GM18858 (cell line): ENCODE results near the gene DBF4B.
A peak's percentile ranks its signal among the peaks of the same experiment; 100 is the strongest.
"Not testable (repeated sequence)": the region's sequence is repeated elsewhere in the genome, so short reads cannot be mapped to it uniquely, and the experiment has no call there.

Experiments used
- ATAC-seq: cut with Tn5 transposase; IDR thresholded peaks from one replicate; pipeline ENCODE4 v1.9.1; 2021; ENCODE audit not compliant: unreplicated experiment

The DBF4B gene, protein sequence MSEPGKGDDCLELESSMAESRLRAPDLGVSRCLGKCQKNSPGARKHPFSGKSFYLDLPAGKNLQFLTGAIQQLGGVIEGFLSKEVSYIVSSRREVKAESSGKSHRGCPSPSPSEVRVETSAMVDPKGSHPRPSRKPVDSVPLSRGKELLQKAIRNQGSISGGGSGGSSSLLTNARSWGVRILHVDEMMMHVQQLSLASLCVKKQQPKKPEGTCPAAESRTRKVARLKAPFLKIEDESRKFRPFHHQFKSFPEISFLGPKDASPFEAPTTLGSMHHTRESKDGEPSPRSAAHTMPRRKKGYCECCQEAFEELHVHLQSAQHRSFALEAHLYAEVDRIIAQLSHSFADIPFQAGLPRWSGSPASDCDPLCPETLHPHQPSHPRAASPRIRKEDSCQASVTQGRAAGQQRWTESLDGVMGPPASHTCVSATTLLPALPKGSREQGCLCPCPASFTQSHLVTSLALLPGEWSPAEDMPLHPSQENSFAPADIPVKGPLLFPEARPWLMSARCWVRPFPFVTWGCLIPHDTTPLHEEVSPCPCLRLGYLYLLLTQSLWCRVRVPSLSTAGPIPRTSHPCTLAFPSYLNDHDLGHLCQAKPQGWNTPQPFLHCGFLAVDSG

DNA sequence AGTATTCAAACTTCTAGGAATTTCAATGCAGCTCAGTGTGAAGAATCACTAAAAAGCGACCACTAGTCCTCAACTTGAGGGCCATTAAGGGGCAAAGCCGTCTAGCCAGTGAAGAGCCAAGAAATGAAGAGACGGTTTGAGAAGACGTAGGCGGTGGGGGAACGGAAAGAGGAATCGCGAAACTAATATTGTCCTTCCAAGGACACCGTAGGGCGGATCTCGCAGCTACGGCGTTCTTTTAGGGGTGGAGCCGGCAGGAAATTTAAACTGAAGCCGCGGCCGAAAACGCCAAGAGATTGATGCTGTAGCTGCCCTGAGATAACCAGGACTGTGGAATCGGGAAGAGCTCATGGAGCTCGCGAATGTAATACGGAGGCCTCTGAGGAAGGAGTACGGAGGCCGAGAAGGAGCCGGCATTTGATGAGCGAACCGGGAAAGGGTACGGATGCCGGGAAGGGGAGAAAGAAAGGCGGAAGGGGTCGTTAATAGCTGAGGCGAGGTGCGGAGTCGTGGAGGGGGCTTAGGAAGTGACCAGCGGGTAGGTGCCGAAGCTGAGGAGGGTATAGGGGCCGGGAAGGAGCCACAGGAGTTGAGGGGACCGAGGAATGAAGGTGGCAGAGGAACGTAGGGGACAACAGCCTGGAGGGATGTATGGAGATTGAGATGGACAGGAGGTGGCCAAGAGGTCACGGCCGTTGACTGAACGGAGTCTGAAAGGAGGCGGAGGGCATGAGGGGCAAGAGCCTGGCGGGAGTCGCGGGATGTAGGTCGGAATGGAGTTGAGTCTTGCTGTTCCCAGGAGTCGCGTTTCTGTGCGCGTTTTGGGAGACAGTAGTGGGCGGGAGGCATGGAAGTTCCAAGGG, at the start of gene DBF4B:
Gene DBF4B, plus strand, starts transcription at position 265 of the 863 bp plus-strand sequence. Its CDS starts 156 bp downstream, at position 421.
- no peak for ATAC-seq

DNA sequence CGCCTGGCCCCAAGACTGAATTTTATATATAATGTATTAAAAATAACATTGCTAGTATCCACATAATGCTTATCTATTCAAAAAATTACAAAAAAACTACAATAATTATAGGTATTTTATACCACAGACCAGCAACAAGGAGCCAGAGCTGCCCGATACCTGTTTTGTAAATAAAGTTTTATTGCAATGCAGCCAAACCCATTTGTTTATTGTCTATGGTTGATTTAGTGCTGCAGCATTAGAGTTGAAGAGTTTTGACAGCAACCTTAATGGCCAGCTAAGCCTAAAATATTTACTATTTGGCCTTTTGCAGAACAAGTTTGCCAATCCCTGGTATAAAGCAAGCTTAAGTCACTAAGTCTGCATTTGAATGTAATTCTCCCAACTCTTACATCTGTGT, 46.6 kb upstream of the DBF4B start:
- ATAC-seq = no peak

DNA sequence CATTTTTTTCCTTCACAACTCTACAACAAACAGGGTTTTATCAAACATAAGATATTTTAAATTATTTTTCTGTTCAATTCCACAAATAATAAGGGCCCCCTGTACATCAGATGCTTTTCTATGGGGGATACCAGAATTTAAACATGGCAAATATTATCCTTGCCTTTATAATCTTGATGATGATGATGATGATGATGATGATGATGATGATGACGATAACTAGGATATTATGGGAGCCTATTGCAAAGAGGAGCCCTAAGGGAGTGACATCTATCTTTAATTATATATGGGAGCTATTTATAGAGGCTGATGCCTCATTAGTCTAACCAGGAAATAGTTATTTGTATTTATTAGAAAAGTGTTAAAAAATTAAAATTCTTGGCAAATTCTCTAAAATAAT, 45.4 kb upstream of the DBF4B start:
- no peak for ATAC-seq

DNA sequence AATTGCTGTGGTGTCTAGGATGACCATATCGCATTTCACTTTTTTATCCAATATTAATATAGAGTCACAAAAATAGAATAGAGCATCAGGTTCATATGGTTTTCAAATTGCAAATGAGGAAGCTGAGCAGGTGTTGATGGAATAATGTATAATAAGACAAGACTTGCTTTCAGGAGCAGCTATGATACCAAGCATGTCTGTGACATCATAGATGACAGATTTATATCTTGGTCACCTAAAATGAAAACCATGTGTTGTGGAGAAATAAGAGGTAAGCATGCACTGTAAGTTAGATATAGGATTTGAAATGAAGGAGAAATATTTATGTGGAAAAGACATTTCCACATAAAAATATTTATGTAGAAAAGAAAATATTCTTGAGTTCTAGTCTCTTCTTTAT, 43.6 kb upstream of the DBF4B start:
- ATAC-seq = no peak

DNA sequence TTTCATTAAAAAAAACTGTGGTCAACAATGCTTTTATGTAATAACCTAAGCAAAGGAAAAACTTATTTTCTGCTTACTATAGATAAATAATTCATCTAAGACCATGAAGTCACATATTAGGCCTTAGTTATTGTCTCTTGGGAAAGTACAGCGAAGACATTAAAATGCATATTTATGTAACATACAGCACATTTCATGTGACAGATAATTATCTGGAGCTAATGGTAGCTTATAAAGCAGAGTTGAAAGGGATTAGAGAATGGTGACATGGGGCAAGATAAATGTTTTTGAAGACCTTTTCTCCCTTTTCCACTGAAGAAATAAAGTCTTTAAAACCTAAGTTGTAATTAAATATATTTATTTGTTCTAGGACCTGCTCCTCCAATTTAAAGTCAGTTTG, 42.5 kb upstream of the DBF4B start:
- no peak for ATAC-seq

DNA sequence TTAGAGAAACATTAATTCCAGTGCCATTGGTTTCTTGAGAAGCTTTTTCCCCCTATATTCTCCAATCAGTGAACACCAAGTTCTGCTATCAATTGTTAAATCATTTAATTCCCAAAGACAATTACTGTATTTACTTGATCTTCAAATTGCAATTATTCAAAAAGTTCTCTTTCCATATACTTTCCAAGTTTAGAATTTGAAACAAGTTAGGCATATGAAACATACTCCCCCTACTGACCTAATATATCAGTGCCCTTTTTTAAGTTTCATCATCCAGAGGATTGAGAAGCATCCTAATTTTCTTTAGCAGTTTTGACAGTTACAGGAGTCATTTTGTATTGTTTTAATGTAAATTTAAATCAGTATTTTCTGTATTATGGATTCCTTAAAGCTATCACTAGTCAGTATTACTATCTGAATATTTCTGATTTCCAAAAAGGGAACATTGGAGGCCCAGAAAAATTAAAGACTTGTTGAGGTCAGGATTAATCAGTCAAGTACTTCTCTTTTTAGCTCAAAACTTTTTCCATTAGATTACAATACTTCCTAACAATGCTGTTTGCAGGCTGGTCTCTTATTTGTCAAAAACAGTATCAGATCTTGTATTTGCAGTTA, 35.9 kb upstream of the DBF4B start:
- ATAC-seq = no peak

DNA sequence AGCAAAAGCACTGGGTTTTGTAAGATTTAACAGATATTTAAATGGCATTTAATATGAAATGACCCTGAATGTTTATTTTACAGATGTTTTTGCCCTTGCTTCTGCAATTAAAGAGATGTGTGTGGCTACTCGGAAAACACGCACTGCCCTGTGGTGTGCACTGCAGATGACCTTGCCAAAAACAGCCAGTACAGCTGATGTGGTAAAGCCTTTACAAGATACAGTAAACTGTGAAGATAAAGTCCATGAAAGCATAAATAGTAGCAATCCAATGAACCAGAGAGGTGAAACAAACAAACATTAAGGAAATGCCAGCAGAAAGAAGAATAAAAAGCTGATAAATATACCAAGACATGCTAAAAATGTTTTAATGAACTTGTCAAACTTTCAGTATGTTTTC, 34.6 kb upstream of the DBF4B start:
- no peak for ATAC-seq

DNA sequence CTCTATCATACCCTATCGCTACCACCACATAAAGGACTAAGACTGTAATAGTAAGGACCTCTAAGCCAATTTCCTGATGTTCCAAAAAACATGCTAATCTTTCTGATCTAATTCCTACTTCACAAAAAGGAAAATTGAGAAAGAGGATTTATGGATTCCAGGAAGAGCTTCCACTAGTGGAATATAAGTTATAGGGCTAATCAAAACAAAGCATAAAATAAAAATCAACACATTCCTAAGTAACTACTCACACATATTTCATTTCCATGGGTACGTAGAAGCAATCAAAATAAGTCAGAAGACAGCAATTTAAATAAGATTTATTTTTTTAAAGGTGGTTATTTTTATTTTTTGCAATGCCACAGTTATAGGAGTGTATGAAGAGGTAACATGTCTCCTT, 31.3 kb upstream of the DBF4B start:
- ATAC-seq = no peak

DNA sequence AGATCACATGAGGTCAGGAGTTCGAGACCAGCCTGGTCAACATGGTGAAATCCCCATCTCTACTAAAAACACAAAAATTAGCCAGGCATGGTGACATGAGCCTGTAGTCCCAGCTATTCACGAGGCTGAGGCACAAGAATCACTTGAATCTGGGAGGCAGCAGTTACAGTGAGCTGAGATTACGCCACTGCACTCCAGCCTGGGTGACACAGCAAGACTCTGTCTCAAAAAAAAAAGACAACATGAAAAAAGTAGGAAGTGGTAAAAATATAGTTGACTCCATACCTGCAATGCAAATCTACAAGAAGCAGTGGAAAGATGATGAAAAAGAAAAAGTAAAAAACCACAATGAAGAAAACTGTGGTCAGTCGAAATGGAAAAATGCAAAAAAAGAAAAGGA, 25.2 kb upstream of the DBF4B start:
- ATAC-seq = not testable (repeated sequence)

DNA sequence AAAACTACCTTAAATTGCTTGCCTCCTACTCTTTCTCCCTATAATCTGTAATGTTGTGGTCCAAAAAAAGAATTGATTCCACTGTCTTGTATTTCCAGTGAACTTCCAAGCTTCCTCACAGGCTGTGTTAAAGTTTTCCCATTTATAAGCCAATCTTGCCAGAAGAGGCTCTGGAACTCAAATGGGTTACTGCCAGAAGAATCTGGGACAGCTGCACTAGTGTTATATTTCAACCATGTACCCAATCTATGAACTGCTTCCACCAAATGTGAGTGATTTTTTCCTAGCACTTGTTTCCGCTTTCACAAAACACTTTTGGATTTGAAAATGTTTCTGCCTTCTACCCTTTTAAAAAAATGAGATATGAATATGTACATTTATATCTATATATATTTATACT, 20.7 kb upstream of the DBF4B start:
- ATAC-seq = no peak

DNA sequence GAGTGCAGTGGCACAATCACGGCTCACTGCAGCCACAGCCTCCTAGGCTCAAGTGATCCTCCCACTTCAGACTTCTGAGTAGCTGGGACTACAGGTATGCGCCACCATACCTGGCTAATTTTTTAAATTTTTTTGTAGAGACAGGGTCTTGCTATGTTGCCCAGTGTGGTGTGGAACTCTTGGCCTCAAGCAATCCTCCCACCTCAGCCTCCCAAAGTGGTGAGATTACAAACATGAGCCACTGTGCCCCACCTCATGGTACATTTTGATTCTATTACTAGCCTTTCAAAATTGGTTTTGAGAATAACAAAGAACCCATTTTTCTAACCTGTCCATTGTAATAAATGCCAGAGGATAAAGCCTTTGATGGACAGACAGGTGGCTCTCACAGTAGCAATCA, 20.3 kb upstream of the DBF4B start:
- no peak for ATAC-seq

DNA sequence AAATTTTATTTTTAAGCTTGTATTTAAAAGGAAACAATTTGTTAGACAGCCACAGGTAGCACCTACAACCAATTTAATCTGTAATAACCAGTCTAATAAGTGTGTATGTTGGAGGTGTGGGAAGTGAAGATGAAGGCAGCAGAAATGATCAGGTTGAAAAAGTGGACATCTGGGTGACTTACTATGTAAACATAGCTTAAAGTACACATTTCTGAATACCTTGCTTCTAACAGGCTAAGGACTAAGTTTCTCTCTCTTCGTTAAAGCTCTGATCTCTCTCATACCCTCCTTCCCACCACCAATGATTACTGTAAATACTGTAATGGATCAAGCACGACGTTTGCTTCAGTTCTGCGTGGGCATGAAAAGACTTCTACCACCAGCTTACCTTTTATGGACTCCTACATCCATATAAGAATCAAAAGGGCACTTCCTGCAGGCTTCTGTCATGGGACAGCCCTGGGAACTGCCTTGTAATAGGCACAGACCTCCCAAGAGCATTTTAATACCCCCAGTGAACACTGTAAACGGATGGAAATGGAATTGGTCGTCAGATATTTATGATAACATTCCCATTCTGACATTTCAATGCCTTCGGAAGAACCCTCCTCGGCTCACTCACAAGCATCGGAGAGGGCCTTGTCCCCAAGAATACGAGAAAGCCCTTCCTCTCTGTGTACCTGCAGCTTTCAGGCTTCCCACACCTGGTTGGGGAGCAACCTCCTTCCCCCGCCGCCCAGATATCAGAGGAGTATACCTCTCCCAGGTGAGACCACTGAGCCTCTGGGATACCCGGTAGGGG, 19.6 kb upstream of the DBF4B start:
- ATAC-seq = peak; percentile 13

DNA sequence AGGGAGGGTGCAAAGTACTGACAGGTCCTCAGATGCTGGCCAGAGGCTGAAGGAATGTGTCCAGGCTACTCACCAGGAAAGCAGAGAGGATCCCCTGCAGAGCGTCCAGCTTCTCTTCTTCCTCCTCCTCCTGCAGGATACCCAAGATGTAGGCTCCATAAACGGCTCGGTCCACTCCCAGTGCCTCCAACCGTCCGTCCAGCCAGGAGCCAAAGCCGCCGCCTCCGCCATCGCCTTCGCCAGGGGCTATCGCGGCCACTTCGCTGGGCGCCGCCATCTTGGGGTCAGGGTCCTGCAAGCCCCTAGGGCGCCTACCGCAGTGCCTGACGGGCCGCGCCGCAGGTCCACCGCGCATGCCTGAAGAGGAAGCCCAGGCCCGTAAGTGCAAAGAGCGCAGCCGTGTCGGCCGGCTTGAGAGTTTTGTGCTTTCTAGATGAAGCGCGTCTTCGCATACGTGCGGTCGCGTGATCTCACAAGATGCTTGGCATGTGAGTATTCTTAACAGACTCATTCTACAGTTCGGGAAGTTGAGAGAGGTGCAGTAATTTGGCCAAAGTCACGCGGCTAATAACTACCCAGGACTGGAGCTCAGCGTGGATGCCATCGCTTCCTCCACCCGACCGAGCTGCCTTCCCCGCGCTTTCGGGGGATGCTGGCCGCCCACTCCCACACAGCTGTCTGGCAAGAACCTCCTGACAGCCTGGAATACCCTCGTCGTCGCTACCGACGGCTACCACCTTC, 18.8 kb upstream of the DBF4B start, which contains the start of gene CCDC43:
Gene CCDC43, minus strand, starts transcription at position 300 of the 741 bp plus-strand sequence. Its CDS starts 23 bp downstream, at position 277.
- ATAC-seq = peak; percentile 63

DNA sequence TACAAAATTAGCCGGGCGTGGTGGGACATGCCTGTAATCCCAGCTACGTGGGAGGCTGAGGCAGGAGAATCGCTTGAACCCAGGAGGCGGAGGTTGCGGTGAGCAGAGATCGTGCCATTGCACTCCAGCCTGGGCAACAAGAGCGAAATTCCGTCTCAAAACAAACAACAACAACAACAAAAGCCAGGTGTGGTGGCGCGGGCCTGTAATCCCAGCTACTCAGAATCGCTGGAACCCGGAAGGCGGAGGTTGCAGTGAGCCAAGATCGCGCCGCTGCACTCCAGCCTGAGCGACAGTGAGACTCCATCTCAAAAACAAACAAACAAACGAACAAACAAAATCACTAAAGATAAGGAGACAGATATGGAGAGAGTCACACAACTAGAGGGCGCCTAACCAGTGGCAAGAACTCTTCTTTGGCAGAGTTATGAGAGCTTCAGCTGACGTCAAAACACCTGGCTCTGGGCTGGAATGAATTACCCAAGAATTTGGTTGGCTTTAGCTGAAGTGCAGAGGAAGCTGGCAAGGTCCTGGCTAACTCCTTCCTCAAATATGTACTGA, 17.6 kb upstream of the DBF4B start:
- not testable (repeated sequence) for ATAC-seq

DNA sequence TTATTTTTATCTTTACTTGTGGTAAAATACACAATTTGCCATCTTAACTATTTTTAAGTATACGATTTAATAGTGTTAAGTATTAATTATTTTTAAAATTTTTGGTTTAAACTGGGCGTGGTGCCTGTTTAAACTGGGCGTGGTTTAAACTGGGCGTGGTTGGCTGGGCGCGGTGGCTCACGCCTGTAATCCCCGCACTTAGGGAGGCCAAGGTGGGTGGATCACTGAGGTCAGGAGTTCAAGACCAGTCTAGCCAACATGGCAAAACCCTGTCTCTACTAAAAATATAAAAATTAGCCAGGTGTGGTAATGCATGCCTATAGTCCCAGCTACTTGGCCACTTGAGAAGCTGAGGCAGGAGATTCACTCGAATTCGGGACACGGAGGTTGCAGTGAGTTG, 14.9 kb upstream of the DBF4B start:
- ATAC-seq = no peak

DNA sequence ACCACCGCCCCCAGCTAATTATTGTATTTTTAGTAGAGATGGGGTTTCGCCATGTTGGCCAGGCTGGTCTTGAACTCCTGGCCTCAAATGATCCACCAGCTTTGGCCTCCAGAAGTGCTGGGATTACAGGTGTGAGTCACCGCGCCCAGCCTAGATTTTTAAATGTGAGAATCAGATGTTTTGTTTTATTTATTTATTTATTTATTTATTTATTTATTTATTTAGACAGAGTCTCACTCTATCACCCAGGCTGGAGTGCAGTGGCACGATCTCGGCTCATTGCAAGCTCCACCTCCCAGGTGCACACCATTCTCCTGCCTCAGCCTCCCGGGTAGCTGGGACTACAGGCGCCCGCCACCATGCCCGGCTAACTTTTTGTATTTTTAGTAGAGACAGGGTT, 8.2 kb upstream of the DBF4B start:
- ATAC-seq = not testable (repeated sequence)

DNA sequence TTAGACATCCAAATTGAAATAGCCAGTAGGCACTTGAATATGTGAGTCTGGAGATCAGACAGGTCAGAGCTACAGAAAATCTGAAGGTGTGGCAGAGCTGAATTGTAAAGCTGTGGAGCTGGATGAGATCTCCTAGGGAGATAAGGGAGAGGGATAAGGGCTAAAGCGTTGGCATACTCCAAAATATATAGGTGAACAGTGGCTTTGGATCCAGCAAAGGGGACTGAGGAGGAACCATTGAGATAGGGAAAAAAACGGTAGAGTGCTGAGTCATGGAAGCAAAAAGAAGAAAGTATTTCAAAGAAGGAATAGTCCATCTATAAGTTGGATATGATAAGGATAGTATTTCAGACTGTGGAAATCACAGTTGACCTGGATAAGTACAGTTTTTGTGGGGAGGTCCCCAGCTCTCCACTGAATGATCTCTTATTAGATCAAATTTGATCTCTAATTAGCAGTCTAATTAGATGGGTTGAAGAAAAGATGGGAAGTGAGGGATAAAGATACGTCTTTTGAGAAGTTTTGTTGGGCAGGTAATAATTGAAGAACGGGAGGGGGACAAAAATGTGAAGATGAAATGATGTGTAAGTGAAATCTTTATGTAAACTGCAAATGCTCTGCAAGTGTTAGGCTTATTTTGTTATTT, 587 bp upstream of the DBF4B start:
- ATAC-seq = no peak

DNA sequence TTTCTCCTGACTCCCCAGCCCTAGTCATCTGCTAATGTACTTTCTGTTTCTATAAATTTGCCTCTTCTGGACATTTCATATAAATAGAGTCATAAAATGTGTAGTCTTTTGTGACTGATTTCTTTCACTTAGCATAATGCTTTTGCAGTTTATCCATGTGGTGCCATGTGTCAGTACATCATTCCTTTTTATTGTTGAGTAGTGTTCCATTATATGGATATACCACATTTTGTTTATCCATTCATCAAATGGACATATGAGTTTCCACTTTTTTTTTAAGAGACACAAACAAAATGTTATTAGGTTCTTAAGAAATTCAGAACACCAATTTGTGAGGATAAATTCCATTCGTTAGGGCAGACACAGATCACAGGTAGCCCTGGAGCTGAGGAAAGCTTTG, 11.0 kb downstream of the DBF4B start:
- no peak for ATAC-seq

DNA sequence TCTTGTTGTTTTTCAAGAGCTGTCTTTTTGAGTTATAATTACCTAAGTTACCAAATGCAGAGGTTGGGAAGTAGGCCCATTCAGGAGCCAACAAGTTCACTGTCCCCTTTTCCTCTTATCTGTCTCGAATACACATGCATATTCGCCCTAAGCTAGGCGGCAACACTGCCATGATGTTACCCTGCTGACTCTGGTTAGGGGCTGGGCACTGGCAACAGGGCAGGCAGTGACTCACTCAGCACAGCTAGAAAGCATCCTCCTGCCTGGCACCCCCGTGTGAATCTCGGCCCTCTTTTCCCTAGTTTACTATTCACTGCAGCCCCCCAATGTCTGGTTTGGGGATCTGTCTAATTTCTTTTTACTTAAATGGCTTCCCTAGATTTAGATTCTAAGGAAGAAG, 13.8 kb downstream of the DBF4B start:
- ATAC-seq = no peak
